Measurements from ENCODE around the gene PLXNB1.
A peak's percentile ranks its signal among the peaks of the same experiment; 100 is the strongest.

PLXNB1 gene

GRCh38 chr3:48465531-48466378 lies 35.9 kb upstream of the PLXNB1 start:
- no peak overlapping the region for H2AFZ ChIP-seq (ENCODE audit: low read length)

GRCh38 chr3:48465237-48465530 lies 35.3 kb upstream of the PLXNB1 start:
- H3K79me2 ChIP-seq (ENCODE audit: insufficient read depth, low read length) = no peaks in the 10 kb centered on the region
- no peak overlapping the region for H2AFZ ChIP-seq (ENCODE audit: low read length)

More at GRCh38 chr3:48465531-48466378, 35.9 kb upstream of the PLXNB1 start:
- peak overlapping the region; percentile 82 for H3K4me2 ChIP-seq (ENCODE audit: low read length)
- H3K36me3 ChIP-seq (ENCODE audit: insufficient read depth, low read length) = peaks cover 42% of the 10 kb centered on the region
- H3K9ac ChIP-seq (ENCODE audit: low read length) = peak overlapping the region; percentile 82
- H4K20me1 ChIP-seq (ENCODE audit: insufficient read depth, low read length) = no peaks in the 10 kb centered on the region
- peaks cover 54% of the 10 kb centered on the region for H3K4me1 ChIP-seq (ENCODE audit: insufficient read depth, low read length, severe bottlenecking)
- H3K79me2 ChIP-seq (ENCODE audit: insufficient read depth, low read length) = no peaks in the 10 kb centered on the region
- no peaks in the 10 kb centered on the region for H3F3A ChIP-seq (ENCODE audit: insufficient read depth, low read length)
- H3K4me3 ChIP-seq (ENCODE audit: low read depth, low read length, poor library complexity, severe bottlenecking) = peak overlapping the region; percentile 68
- no peaks in the 10 kb centered on the region for H3K9me2 ChIP-seq (ENCODE audit: low read depth, low read length)
- H3K27ac ChIP-seq (ENCODE audit: low read depth, low read length, poor library complexity, severe bottlenecking) = peak overlapping the region; percentile 72
- TF ChIP-seq CTCF (IDR thresholded peaks at IDR 0.05; ENCODE audit: low read length) (peak; percentile 57; the same call in 1 of the 2 replicates), EZH2 (IDR thresholded peaks at IDR 0.05; ENCODE audit: borderline replicate concordance, low read length) (no peak)
- H3K27me3 ChIP-seq (ENCODE audit: insufficient read depth, low read length) = no peaks in the 10 kb centered on the region
- H3K9me3 ChIP-seq (ENCODE audit: low read length) = no peaks in the 10 kb centered on the region

GRCh38 chr3:48464713-48465221 lies 34.9 kb upstream of the PLXNB1 start:
- no peak overlapping the region for H3K4me2 ChIP-seq (ENCODE audit: low read length)
- H3K9me2 ChIP-seq (ENCODE audit: low read depth, low read length) = no peaks in the 10 kb centered on the region

More at GRCh38 chr3:48465237-48465530, 35.3 kb upstream of the PLXNB1 start:
- no peaks in the 10 kb centered on the region for H3F3A ChIP-seq (ENCODE audit: insufficient read depth, low read length)
- no peaks in the 10 kb centered on the region for H4K20me1 ChIP-seq (ENCODE audit: insufficient read depth, low read length)
- TF ChIP-seq CTCF (IDR thresholded peaks at IDR 0.05; ENCODE audit: low read length) (no peak), EZH2 (IDR thresholded peaks at IDR 0.05; ENCODE audit: borderline replicate concordance, low read length) (no peak)
- H3K27me3 ChIP-seq (ENCODE audit: insufficient read depth, low read length) = no peaks in the 10 kb centered on the region
- no peak overlapping the region for H3K4me2 ChIP-seq (ENCODE audit: low read length)
- no peaks in the 10 kb centered on the region for H3K9me3 ChIP-seq (ENCODE audit: low read length)
- H3K36me3 ChIP-seq (ENCODE audit: insufficient read depth, low read length) = peaks cover 45% of the 10 kb centered on the region
- no peaks in the 10 kb centered on the region for H3K9me2 ChIP-seq (ENCODE audit: low read depth, low read length)
- no peak overlapping the region for H3K4me3 ChIP-seq (ENCODE audit: low read depth, low read length, poor library complexity, severe bottlenecking)
- H3K9ac ChIP-seq (ENCODE audit: low read length) = no peak overlapping the region
- peaks cover 48% of the 10 kb centered on the region for H3K4me1 ChIP-seq (ENCODE audit: insufficient read depth, low read length, severe bottlenecking)
- peak overlapping the region; percentile 72 for H3K27ac ChIP-seq (ENCODE audit: low read depth, low read length, poor library complexity, severe bottlenecking)

More at GRCh38 chr3:48464713-48465221, 34.9 kb upstream of the PLXNB1 start:
- Histone ChIP-seq H3K4me3 (ENCODE audit: low read depth, low read length, poor library complexity, severe bottlenecking) (no peak overlapping the region), H3K36me3 (ENCODE audit: insufficient read depth, low read length) (peaks cover 46% of the 10 kb centered on the region), H3F3A (ENCODE audit: insufficient read depth, low read length) (no peaks in the 10 kb centered on the region), H3K27ac (ENCODE audit: low read depth, low read length, poor library complexity, severe bottlenecking) (no peak overlapping the region), H3K4me1 (ENCODE audit: insufficient read depth, low read length, severe bottlenecking) (peaks cover 44% of the 10 kb centered on the region), H2AFZ (ENCODE audit: low read length) (no peak overlapping the region), H3K9ac (ENCODE audit: low read length) (no peak overlapping the region), H3K9me3 (ENCODE audit: low read length) (no peaks in the 10 kb centered on the region), H4K20me1 (ENCODE audit: insufficient read depth, low read length) (no peaks in the 10 kb centered on the region), H3K79me2 (ENCODE audit: insufficient read depth, low read length) (no peaks in the 10 kb centered on the region), H3K27me3 (ENCODE audit: insufficient read depth, low read length) (no peaks in the 10 kb centered on the region)
- no peak for TF ChIP-seq EZH2 (IDR thresholded peaks at IDR 0.05; ENCODE audit: borderline replicate concordance, low read length)
- TF ChIP-seq CTCF (IDR thresholded peaks at IDR 0.05; ENCODE audit: low read length) = no peak
